Measurements from ENCODE around the gene MARVELD3.
"Not testable (repeated sequence)": the region's sequence is repeated elsewhere in the genome, so short reads cannot be mapped to it uniquely, and the experiment has no call there.

Gene MARVELD3

DNA sequence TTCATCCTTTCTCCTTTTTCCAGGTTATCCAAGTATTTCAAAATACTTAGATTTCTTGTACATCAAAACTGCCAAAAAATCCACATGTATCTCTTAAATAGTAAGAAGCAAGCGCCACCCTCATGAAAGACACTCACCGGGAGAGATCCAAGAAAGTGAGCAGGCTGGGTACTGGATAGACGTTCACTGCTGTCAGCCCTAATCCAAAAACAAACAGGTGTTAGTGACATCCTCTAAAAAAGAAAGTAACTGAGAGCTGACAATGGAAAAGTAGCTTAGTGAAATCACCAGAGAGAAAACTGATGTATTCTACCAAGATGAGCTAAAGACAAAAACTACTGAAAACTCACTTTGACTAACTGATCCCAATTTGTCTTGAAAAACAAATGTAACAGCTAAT, 46.1 kb downstream of the MARVELD3 start:
- DNase-seq (ENCODE audit: low read depth in 2 of 2), result no peak

DNA sequence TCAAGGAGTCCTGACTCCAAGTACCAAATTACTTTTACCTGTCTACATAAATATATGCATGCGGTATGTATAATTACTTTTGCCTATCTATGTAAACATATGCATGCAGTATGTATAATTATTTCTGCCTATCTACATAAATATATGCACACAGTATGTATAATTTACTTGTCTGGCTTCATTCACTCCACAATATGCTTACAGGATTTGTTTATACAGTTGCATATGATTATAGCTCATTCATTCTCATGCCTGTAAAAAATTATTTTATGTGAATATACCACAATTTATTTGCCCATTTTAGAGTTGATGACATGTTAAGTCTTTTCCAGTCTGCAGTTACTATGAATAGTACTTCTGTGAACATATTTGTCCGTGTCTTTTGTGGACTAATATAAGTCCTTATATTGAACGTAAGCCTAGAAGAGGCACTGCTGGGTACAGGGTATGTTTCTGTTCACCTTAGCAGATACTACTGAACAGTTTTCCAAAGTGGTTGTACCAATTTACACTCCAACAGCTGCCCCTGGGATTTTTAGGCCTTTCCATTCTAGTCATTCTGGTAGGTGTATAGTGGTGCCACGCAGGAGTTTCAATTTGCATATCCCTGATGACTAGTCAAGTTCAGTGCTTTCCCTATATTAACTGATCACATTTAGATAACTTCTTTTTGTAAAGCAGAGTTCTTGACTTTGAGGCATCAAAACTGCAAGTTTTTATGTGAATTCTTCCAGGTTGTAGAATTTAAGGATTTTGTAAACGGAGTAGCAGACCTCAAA, 47.0 kb downstream of the MARVELD3 start:
- no peak for DNase-seq (ENCODE audit: low read depth in 2 of 2)

DNA sequence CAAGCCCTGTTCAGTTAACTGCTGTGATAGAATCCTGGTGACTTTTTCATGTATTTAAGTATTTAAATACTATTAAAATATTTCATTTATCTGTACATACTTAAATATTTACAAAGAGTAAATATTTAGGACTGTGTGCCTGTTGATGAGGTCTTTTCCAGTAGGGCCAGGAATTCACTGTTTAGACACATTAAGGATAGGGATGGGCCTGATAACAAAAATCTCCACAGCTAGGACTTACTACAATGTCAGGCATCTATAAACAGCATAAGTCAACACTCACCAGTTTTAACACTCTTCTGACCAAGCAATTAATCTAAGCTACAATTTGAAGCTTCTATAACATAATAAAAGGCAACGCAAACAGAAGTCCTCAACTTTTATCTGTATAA, 47.6 kb downstream of the MARVELD3 start:
- DNase-seq (ENCODE audit: low read depth in 2 of 2), result no peak

DNA sequence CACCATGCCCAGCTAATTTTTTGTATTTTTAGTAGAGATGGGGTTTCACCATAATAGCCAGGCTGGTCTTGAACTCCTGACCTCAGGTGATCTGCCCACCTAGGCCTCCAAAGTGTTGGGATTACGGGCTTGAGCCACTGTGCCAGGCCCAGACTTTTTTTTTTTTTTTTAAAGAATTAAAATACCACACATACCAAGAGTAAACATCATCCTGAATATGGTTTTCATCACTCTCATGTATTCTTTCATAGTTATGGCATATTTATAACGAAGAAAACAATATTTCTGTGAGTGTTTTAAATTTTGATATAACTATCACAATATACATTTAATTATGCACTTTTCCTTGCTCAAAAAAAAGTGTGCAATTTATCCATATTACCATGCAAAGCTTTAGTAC, 48.2 kb downstream of the MARVELD3 start:
- DNase-seq (ENCODE audit: low read depth in 2 of 2), result no peak

DNA sequence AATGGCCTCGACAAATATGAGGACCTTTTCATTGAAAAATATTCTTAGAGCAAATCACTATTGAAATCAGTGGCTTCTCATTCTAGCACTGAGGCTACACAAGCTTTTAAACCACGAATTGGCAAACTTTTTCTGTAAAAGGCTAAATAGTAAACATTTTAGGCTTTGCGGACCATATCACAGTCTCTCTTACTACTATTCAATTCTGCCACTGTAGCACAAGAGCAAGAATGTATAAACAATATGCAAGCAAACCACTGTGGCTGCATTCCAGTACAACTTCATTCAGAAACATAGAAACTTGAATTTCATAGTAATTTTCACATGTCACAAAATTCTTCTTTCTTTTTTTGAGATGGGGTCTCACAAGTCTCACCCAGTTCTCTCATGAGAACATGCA, 49.4 kb downstream of the MARVELD3 start:
- DNase-seq (ENCODE audit: low read depth in 2 of 2), result no peak

DNA sequence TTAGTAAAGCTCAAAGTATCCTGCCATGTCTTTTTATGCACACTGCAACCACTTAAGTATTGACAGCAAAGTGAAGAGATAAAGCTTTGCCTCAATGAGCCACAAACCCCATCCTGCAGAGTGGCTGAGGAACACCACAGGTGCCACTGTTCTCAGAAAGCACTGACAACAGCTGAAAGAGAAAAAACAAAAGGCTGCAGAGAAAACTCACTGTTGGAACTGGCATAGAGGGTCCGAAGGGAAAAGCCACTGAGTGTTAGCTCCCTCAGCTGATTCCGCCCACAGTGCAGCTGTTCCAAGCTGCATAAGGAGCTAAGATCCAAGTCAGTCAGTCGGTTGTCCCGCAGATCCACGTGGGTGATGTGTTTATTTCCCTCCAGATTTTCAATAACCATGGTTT, 50.3 kb downstream of the MARVELD3 start:
- DNase-seq (ENCODE audit: low read depth in 2 of 2), result no peak

DNA sequence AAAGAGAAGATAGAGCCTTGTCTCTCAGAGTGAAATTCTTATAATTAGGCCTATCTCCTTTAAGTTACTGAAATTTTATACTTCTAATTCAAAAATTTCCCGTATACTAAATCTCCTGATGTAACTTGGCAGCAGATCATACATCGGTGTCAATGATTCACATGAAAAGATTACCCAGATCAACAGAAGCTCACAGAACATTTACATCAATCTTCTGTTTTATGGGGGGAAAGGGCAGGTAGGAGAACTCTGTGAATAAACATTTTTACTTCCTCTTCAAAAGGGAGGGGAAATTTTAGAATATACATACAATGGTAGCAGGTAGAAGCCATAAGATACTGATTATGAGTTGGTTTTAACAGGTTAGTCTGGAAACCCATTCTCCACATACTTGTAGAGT, 55.4 kb downstream of the MARVELD3 start:
- no peak for DNase-seq (ENCODE audit: low read depth in 2 of 2)

DNA sequence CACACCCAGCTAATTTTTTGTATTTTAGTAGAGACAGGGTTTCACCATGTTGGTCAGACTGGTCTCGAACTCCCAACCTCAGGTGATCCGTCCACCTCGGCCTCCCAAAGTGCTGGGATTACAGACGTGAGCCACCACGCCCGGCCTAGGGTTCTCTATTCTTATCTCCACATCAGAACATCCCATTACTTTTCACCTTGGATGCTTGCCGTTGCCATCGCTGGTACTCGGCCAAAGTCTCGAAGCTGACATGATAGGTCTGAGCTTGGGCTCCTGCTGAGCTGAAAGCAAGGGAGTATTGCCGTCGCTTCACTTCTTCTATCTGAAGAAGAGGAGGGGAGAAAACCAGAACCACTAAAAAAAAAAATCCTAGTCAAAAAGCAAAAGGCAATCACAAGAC, 58.3 kb downstream of the MARVELD3 start:
- not testable (repeated sequence) for DNase-seq (ENCODE audit: low read depth in 2 of 2)

Data from activated CD4-positive, alpha-beta T cell treated with anti-CD3 and anti-CD28 coated beads for 24 hours (primary cell).